ENCODE measurements around the gene MEOX1.
"Not testable (repeated sequence)": the region's sequence is repeated elsewhere in the genome, so short reads cannot be mapped to it uniquely, and the experiment has no call there.

Gene MEOX1

DNA sequence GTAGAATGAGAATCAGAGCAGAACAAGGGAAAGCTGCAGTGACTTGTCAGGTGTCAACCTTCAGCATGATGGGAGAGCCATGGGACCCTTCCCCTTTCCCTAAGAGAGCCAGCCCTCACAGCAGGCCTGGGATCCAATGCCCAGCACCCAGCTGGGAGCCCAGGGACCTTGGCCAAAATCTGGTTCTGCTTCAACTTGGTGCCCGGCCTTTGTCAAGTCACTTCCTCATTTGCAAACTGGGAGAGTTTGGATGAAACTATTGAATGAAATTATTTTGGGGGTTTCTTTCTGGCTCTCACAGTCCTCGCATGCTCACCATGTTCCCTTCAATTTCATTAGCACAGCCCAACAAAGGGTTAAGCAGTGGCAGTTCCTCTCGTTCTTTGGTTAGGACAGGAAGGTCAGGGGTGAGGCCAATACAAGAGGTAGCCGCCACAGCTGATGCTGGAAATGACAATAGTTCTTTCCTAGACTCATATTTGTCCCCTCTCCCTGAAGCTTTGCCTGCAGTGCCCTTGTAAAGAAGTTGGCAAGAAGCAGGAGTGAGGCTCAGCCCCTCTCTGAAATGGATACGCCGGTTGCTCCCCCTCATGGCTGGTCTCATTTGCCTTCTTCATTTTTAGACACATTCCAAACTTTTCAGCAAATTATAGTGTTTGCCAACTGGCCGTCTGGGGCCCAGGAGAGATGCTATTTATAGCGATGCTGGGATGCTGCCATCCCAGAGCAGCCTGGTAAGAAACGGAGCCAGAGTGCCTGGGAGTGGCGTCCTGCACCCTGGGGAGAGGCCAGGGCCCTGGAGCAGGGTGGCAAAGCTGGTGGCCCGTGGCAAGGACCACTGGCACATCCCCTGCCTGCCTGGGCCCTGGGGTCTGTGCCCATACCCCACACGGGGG, 34.5 kb upstream of the MEOX1 start:
- TF ChIP-seq, protein P1, sequence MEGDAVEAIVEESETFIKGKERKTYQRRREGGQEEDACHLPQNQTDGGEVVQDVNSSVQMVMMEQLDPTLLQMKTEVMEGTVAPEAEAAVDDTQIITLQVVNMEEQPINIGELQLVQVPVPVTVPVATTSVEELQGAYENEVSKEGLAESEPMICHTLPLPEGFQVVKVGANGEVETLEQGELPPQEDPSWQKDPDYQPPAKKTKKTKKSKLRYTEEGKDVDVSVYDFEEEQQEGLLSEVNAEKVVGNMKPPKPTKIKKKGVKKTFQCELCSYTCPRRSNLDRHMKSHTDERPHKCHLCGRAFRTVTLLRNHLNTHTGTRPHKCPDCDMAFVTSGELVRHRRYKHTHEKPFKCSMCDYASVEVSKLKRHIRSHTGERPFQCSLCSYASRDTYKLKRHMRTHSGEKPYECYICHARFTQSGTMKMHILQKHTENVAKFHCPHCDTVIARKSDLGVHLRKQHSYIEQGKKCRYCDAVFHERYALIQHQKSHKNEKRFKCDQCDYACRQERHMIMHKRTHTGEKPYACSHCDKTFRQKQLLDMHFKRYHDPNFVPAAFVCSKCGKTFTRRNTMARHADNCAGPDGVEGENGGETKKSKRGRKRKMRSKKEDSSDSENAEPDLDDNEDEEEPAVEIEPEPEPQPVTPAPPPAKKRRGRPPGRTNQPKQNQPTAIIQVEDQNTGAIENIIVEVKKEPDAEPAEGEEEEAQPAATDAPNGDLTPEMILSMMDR (IDR thresholded peaks at IDR 0.05; ENCODE audit: control extremely low read depth, extremely low read depth, low read depth, missing control alignments): no peak
- ChIA-PET CTCF (interaction anchor here (1.3 to 14.9 kb wide), 9 partner anchors 9 to 160 kb away, joined by 3 to 503 read pairs (median 7); partner anchors contain the start of gene SOST), POLR2A (no interaction called here)
- no peak for DNase-seq (ENCODE audit: extremely low spot score)

- TF ChIP-seq, protein P1 (IDR thresholded peaks at IDR 0.05; ENCODE audit: control extremely low read depth, extremely low read depth, low read depth, missing control alignments): peak; percentile 97
- DNase-seq (ENCODE audit: extremely low spot score): peak; percentile 80
- POLR2A ChIA-PET: no interaction called here
- CTCF ChIA-PET: interaction anchor here (0.7 to 14.9 kb wide), 29 partner anchors 11 to 176 kb away, joined by 3 to 503 read pairs (median 4); partner anchors contain the start of genes CD300LG, DUSP3 and SOST
These were observed 32.6 kb upstream of the MEOX1 start for GRCh38 chr17:43694081-43694870.

GRCh38 chr17:43691317-43691693, 29.6 kb upstream of the MEOX1 start:
- DNase-seq (ENCODE audit: extremely low spot score): no peak
- TF ChIP-seq, protein P1 (IDR thresholded peaks at IDR 0.05; ENCODE audit: control extremely low read depth, extremely low read depth, low read depth, missing control alignments): no peak
- POLR2A ChIA-PET: no interaction called here
- CTCF ChIA-PET: interaction anchor here (0.9 to 14.9 kb wide), 6 partner anchors 12 to 115 kb away, joined by 3 to 503 read pairs (median 14); partner anchors contain the start of gene SOST

- ChIA-PET CTCF (interaction anchor here (0.9 to 14.9 kb wide), 4 partner anchors 11 to 75 kb away, joined by 3 to 503 read pairs (median 11); partner anchors contain the start of gene SOST), POLR2A (no interaction called here)
- TF ChIP-seq, protein P1 (IDR thresholded peaks at IDR 0.05; ENCODE audit: control extremely low read depth, extremely low read depth, low read depth, missing control alignments): no peak
- no peak for DNase-seq (ENCODE audit: extremely low spot score)
These were observed 29.0 kb upstream of the MEOX1 start for GRCh38 chr17:43690624-43691316.

DNA sequence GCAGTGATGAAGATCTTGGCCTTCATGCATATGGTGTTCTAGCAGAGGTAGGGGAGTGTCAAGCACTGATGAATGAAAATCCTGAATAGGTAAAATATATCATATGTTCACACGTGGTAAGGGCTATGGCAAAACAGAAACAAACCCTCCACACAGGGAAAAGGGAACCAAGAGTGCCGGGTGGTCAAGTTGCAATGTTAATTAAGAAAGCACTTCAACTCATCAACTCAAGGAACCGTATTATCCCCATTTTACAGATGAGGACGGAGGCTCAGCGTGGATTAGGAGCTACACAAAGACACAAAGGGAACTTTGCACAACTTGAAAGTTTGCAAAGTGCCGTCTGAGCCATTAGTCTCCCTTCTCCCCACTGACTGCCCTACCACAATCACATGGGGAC, 28.1 kb upstream of the MEOX1 start:
- ChIA-PET CTCF (interaction anchor here (0.9 to 14.9 kb wide), 4 partner anchors 11 to 150 kb away, joined by 3 to 503 read pairs (median 3); partner anchors contain the start of gene SOST), POLR2A (no interaction called here)
- TF ChIP-seq, protein P1 (IDR thresholded peaks at IDR 0.05; ENCODE audit: control extremely low read depth, extremely low read depth, low read depth, missing control alignments): no peak
- DNase-seq (ENCODE audit: extremely low spot score): no peak

DNA sequence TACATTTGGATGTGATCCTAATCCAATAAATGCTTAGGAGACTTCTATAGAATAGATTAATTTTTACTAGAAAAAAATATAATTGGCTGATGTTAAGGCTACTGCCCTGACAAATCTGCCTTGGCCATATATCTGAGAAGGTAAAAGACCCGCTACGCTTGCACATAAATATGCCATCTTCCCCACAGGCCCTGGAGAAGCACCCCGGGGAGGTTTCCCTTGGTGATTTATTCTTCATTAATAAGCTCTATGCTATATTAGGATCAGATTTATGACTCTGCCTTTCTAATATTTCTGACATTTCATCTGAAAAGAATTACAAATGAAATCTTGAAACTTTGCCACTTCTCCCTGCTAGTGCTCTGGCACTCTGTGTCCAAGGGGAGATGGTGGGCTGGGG, 27.4 kb upstream of the MEOX1 start:
- CTCF ChIA-PET: interaction anchor here (0.9 to 14.9 kb wide), 4 partner anchors 12 to 151 kb away, joined by 3 to 503 read pairs (median 3); partner anchors contain the start of gene SOST
- POLR2A ChIA-PET: no interaction called here
- no peak for DNase-seq (ENCODE audit: extremely low spot score)
- TF ChIP-seq, protein P1 (IDR thresholded peaks at IDR 0.05; ENCODE audit: control extremely low read depth, extremely low read depth, low read depth, missing control alignments): no peak

- POLR2A ChIA-PET; DNase-seq (ENCODE audit: extremely low spot score): not testable (repeated sequence)
- CTCF ChIA-PET: interaction anchor here (1.0 to 4.0 kb wide), 2 partner anchors 73 to 110 kb away, joined by 3 to 19 read pairs; partner anchors contain the start of gene SOST
These were observed 25.2 kb upstream of the MEOX1 start for GRCh38 chr17:43686957-43687356.

Measured in GM10248 (cell line).